HEK293T (cell line): Measurements from ENCODE around the gene L3MBTL3.

Experiments used
- CTCF ChIA-PET: fragments of 350-600 bp; formaldehyde crosslinking; extraction: SDS; loops from one replicate; lab custom pipeline; 2021; ENCODE audit warnings: antibody characterized with exemption, inconsistent platforms; lab: Yijun Ruan, JAX
- POLR2A ChIA-PET: fragments of 350-600 bp; formaldehyde crosslinking; extraction: SDS; loops from one replicate; lab custom pipeline; 2020; ENCODE audit warnings: antibody characterized with exemption, inconsistent platforms; lab: Yijun Ruan, JAX
- DNase-seq: peaks from one replicate; pipeline ENCODE4 v3.0.0; 2012; ENCODE audit warnings: mixed read lengths; ENCODE audit errors: extremely low spot score
- ARNT ChIP-seq: fragments of 450-650 bp; IDR thresholded peaks from 2 replicates; pipeline ENCODE4 v1.6.1; 2017; ENCODE audit warnings: mild to moderate bottlenecking
- BHLHE40 ChIP-seq: fragments of 450-650 bp; IDR thresholded peaks from 2 replicates; pipeline ENCODE4 v1.6.1; 2016; ENCODE audit warnings: mild to moderate bottlenecking, moderate library complexity, borderline replicate concordance
- CTBP1 ChIP-seq: fragments of 450-650 bp; IDR thresholded peaks from 2 replicates; pipeline ENCODE4 v1.6.1; 2016; ENCODE audit warnings: borderline replicate concordance
- ELF4 ChIP-seq: fragments of 450-650 bp; IDR thresholded peaks from 2 replicates; pipeline ENCODE4 v1.6.1; 2017; ENCODE audit warnings: antibody characterized with exemption
- FOXA1 ChIP-seq: fragments of 450-650 bp; IDR thresholded peaks from 2 replicates; pipeline ENCODE4 v1.6.1; 2016; ENCODE audit warnings: mild to moderate bottlenecking
- FOXK2 ChIP-seq: fragments of 450-650 bp; IDR thresholded peaks from 2 replicates; pipeline ENCODE4 v1.6.1; 2016; ENCODE audit warnings: mild to moderate bottlenecking
- FOXM1 ChIP-seq: fragments of 450-650 bp; IDR thresholded peaks from 2 replicates; pipeline ENCODE4 v1.6.1; 2017; ENCODE audit warnings: mild to moderate bottlenecking, borderline replicate concordance
- HDGF ChIP-seq: fragments of 450-650 bp; IDR thresholded peaks from 2 replicates; pipeline ENCODE4 v1.6.1; 2017; ENCODE audit warnings: antibody characterized with exemption, borderline replicate concordance
- L3MBTL2 ChIP-seq: fragments of 450-650 bp; conservative IDR thresholded peaks from 2 replicates; pipeline ENCODE4 v1.6.1; 2016; ENCODE audit warnings: mild to moderate bottlenecking
- LEF1 ChIP-seq: fragments of 450-650 bp; IDR thresholded peaks from 2 replicates; pipeline ENCODE4 v1.6.1; 2017; ENCODE audit warnings: mild to moderate bottlenecking, borderline replicate concordance
- NFRKB ChIP-seq: fragments of 450-650 bp; IDR thresholded peaks from 2 replicates; pipeline ENCODE4 v1.6.1; 2016; ENCODE audit warnings: mild to moderate bottlenecking, moderate library complexity
- PKNOX1 ChIP-seq: fragments of 450-650 bp; IDR thresholded peaks from 2 replicates; pipeline ENCODE4 v1.6.1; 2016
- SP1 ChIP-seq: fragments of 450-650 bp; IDR thresholded peaks from 2 replicates; pipeline ENCODE4 v1.6.1; 2017
- SUZ12 ChIP-seq: fragments of 450-650 bp; IDR thresholded peaks from 2 replicates; pipeline ENCODE4 v1.6.1; 2016; ENCODE audit warnings: mild to moderate bottlenecking
- TARDBP ChIP-seq: fragments of 450-650 bp; IDR thresholded peaks from 2 replicates; pipeline ENCODE4 v1.6.1; 2016
- ZNF384 ChIP-seq: fragments of 450-650 bp; IDR thresholded peaks from 2 replicates; pipeline ENCODE4 v1.6.1; 2016

L3MBTL3 gene

GRCh38 chr6:130182466-130182865 lies 164.1 kb downstream of the L3MBTL3 start:
- ChIA-PET POLR2A (no interaction called here), CTCF (no interaction called here)
- DNase-seq: no peak
- no peak for TF ChIP-seq L3MBTL2
- no peak for TF ChIP-seq ARNT
- TF ChIP-seq NFRKB: no peak
- TF ChIP-seq PKNOX1: no peak
- TF ChIP-seq BHLHE40: no peak
- no peak for TF ChIP-seq FOXK2
- TF ChIP-seq LEF1: no peak

GRCh38 chr6:130183271-130184222 lies 165.2 kb downstream of the L3MBTL3 start:
- DNase-seq: no peak
- no peak for TF ChIP-seq HDGF
- TF ChIP-seq FOXK2: no peak
- TF ChIP-seq ZNF384: no peak
- no peak for TF ChIP-seq SP1
- TF ChIP-seq ELF4: no peak
- no peak for TF ChIP-seq FOXM1
- no peak for TF ChIP-seq SUZ12
- no peak for TF ChIP-seq FOXA1
- TF ChIP-seq NFRKB: no peak
- ChIA-PET CTCF (interaction anchor here (0.9 kb wide), 1 partner anchor 17 kb away, joined by 3 read pairs; no protein-coding TSS in a partner anchor), POLR2A (no interaction called here)

GRCh38 chr6:130185658-130186057 lies 167.3 kb downstream of the L3MBTL3 start:
- TF ChIP-seq LEF1: no peak
- no peak for TF ChIP-seq SUZ12
- no peak for TF ChIP-seq FOXM1
- no peak for TF ChIP-seq FOXK2
- no peak for TF ChIP-seq NFRKB
- no peak for TF ChIP-seq TARDBP
- TF ChIP-seq FOXA1: no peak
- no peak for TF ChIP-seq ARNT
- no peak for TF ChIP-seq ELF4
- TF ChIP-seq HDGF: no peak
- ChIA-PET POLR2A (no interaction called here), CTCF (no interaction called here)
- DNase-seq: no peak

- TF ChIP-seq ARNT: no peak
- TF ChIP-seq SUZ12: no peak
- no peak for TF ChIP-seq FOXM1
- no peak for TF ChIP-seq NFRKB
- TF ChIP-seq L3MBTL2: no peak
- no peak for TF ChIP-seq TARDBP
- no peak for DNase-seq
- ChIA-PET CTCF (no interaction called here), POLR2A (no interaction called here)
These were observed 169.2 kb downstream of the L3MBTL3 start for GRCh38 chr6:130187335-130188206.

- POLR2A ChIA-PET: no interaction called here
- DNase-seq: no peak
- CTCF ChIA-PET: no interaction called here
- no peak for TF ChIP-seq SP1
These were observed 170.0 kb downstream of the L3MBTL3 start for GRCh38 chr6:130188207-130188899.

GRCh38 chr6:130189531-130190397 lies 171.4 kb downstream of the L3MBTL3 start:
- TF ChIP-seq SUZ12 (no peak), LEF1 (no peak), ELF4 (no peak), SP1 (no peak), NFRKB (no peak), TARDBP (no peak), FOXA1 (no peak), CTBP1 (no peak), BHLHE40 (no peak), ARNT (no peak), HDGF (no peak), ZNF384 (no peak), FOXK2 (no peak), FOXM1 (no peak), L3MBTL2 (no peak), PKNOX1 (no peak)
- POLR2A ChIA-PET: no interaction called here
- no peak for DNase-seq
- CTCF ChIA-PET: no interaction called here
